ENCODE results near the gene GRIN2A. TPM values are rescaled to one million over a fixed set of nuclear protein-coding genes. Genes with fewer than 3 reads are reported as not detected.

GRIN2A gene
- total and polyA plus RNA-seq, 8 donors, result 0.03 to 0.96 (median 0.26) TPM

DNA sequence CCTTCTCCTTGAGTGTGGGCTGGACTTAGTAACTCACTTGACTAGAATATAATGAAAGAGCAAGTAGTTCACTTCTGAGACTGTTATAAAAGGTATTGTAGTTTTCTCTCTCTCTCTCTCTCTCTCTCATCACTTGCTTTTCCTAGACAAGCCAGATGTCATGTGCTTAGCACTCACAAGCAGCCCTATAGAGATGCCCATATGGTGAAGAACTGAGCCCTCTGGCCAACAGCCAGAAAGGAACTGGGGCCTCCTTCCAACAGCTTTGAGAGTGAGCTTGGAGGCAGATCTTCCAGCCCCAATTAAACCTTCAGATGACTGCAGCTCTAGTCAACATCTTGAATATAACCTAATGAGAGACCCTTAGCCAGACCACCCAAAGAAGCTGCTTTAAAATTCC, 440.5 kb downstream of the GRIN2A start:
- DNase-seq, result no peak
- Histone ChIP-seq H3K4me3 (no peak overlapping the region), H3K27me3 (no peaks in the 10 kb centered on the region), H3K4me1 (no peaks in the 10 kb centered on the region), H3K9me3 (no peaks in the 10 kb centered on the region), H3K27ac (no peak overlapping the region), H3K36me3 (no peaks in the 10 kb centered on the region)
- TF ChIP-seq, protein P1, sequence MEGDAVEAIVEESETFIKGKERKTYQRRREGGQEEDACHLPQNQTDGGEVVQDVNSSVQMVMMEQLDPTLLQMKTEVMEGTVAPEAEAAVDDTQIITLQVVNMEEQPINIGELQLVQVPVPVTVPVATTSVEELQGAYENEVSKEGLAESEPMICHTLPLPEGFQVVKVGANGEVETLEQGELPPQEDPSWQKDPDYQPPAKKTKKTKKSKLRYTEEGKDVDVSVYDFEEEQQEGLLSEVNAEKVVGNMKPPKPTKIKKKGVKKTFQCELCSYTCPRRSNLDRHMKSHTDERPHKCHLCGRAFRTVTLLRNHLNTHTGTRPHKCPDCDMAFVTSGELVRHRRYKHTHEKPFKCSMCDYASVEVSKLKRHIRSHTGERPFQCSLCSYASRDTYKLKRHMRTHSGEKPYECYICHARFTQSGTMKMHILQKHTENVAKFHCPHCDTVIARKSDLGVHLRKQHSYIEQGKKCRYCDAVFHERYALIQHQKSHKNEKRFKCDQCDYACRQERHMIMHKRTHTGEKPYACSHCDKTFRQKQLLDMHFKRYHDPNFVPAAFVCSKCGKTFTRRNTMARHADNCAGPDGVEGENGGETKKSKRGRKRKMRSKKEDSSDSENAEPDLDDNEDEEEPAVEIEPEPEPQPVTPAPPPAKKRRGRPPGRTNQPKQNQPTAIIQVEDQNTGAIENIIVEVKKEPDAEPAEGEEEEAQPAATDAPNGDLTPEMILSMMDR (IDR thresholded peaks at IDR 0.05), result no peak
- intact Hi-C loops (cut with DNase I), result no loop called here
- ATAC-seq, result no peak

GRCh38 chr16:9739301-9739700, 442.9 kb downstream of the GRIN2A start:
- ATAC-seq, result no peak
- TF ChIP-seq, protein P1 (IDR thresholded peaks at IDR 0.05), result no peak
- DNase-seq, result no peak
- Histone ChIP-seq H3K4me3 (no peak overlapping the region), H3K27ac (no peak overlapping the region), H3K27me3 (no peaks in the 10 kb centered on the region), H3K9me3 (no peaks in the 10 kb centered on the region), H3K4me1 (no peaks in the 10 kb centered on the region), H3K36me3 (no peaks in the 10 kb centered on the region)
- intact Hi-C loops (cut with DNase I), result no loop called here

DNA sequence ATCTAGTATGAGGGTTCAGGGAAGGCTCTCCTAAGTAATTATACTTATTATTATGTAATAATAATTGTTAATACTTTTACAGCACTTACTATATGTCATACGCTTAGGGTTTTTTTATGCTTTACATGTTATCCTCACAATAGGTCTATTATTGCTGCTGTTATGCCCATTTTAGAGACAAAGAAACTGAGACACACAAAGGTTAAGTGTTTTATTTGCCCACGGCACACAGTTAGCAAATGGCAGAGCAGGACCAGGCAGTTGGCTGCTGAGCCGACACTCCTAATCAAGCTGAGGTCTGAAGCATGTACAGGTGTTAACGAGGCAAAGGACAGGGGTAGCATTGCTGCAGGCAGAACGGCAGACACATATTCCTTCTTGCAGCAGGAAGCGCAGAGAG, 443.5 kb downstream of the GRIN2A start:
- no peak overlapping the region for H3K27ac ChIP-seq
- no peaks in the 10 kb centered on the region for H3K9me3 ChIP-seq
- intact Hi-C loops (cut with DNase I), result no loop called here
- DNase-seq (no peak), ATAC-seq (no peak)
- no peak overlapping the region for H3K4me3 ChIP-seq
- no peaks in the 10 kb centered on the region for H3K36me3 ChIP-seq
- H3K4me1 ChIP-seq, result no peaks in the 10 kb centered on the region
- no peaks in the 10 kb centered on the region for H3K27me3 ChIP-seq
- TF ChIP-seq, protein P1 (IDR thresholded peaks at IDR 0.05), result no peak

DNA sequence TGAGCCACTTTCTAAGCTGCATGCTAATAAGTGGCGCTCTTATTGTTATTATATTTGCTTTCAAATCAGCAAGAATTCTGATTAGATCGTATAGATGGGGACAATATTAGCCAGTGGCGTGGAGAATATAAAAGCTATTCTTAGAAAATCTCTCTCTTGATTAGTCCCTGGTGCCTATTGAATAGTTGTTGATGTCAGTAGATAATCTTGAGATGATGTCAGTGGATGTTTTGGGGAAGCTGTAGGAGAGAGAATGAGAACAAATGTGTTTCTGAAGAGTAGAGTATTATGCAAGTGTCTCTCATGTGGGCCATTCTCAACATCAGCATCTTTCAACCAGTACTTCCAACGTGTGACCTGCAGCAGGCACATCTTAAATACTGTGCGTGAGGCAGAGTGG, 445.7 kb downstream of the GRIN2A start:
- Histone ChIP-seq H3K36me3 (no peaks in the 10 kb centered on the region), H3K4me1 (no peaks in the 10 kb centered on the region)
- no peak for ATAC-seq

GRCh38 chr16:9723136-9723535, 459.1 kb downstream of the GRIN2A start:
- no peak for DNase-seq
- intact Hi-C loops (cut with DNase I), result no loop called here
- TF ChIP-seq, protein P1 (IDR thresholded peaks at IDR 0.05), result no peak
- no peaks in the 10 kb centered on the region for H3K36me3 ChIP-seq
- no peak overlapping the region for H3K4me3 ChIP-seq
- no peak for ATAC-seq
- H3K4me1 ChIP-seq, result no peaks in the 10 kb centered on the region
- H3K9me3 ChIP-seq, result no peaks in the 10 kb centered on the region
- H3K27me3 ChIP-seq, result no peaks in the 10 kb centered on the region
- H3K27ac ChIP-seq, result no peak overlapping the region

More for the DNA sequence above, 445.7 kb downstream of the GRIN2A start:
- no peak overlapping the region for H3K4me3 ChIP-seq
- H3K27ac ChIP-seq, result no peak overlapping the region
- H3K9me3 ChIP-seq, result no peaks in the 10 kb centered on the region
- intact Hi-C loops (cut with DNase I), result no loop called here
- H3K27me3 ChIP-seq, result no peaks in the 10 kb centered on the region
- TF ChIP-seq, protein P1 (IDR thresholded peaks at IDR 0.05), result no peak
- DNase-seq, result no peak

Data from left lung (tissue), 10 donors.